Chondrocyte (in vitro differentiated cells): ENCODE results near the gene DUSP28. TPM values are rescaled to one million over a fixed set of nuclear protein-coding genes. Genes with fewer than 3 reads are reported as not detected.
A peak's percentile ranks its signal among the peaks of the same experiment; 100 is the strongest.

Experiments
- DNase-seq: peaks from one replicate; pipeline ENCODE4 v3.0.0; 2021; ENCODE audit warnings: mixed read lengths, low spot score
- H3K27ac Mint-ChIP-seq: one replicate; pipeline ENCODE4 v1.8.0; 2021; ENCODE audit warnings: mild to moderate bottlenecking, moderate library complexity, mixed read lengths; ENCODE audit not compliant: unreplicated experiment
- H3K27me3 Mint-ChIP-seq: 2 replicates; pipeline ENCODE4 v1.8.0; 2021; ENCODE audit warnings: low read depth, mixed read lengths
- H3K36me3 Mint-ChIP-seq: 2 replicates; pipeline ENCODE4 v1.8.0; 2021; ENCODE audit warnings: low read depth, mixed read lengths
- H3K4me1 Mint-ChIP-seq: 2 replicates; pipeline ENCODE4 v1.8.0; 2021; ENCODE audit warnings: low read depth, mild to moderate bottlenecking, mixed read lengths
- H3K4me3 Mint-ChIP-seq: one replicate; pipeline ENCODE4 v1.8.0; 2021; ENCODE audit warnings: mild to moderate bottlenecking, moderate library complexity, mixed read lengths; ENCODE audit not compliant: unreplicated experiment
- H3K9me3 Mint-ChIP-seq: 2 replicates; pipeline ENCODE4 v1.8.0; 2021; ENCODE audit warnings: low read depth, mixed read lengths
- CTCF ChIP-seq: fragments of 200-600 bp; sonication (generic); IDR thresholded peaks from 2 replicates; pipeline ENCODE4 v1.5.0; 2021; ENCODE audit warnings: antibody characterized with exemption, mild to moderate bottlenecking, moderate library complexity
- total RNA-seq: library from RNA; stranded (reverse); gene quantifications from 3 replicates; pipeline ENCODE4 v1.2.1, GENCODE V29; 2021

The DUSP28 gene
- total RNA-seq, 1 donor from 2014 or later: 3.7 TPM

GRCh38 chr2:240566203-240567136, 6.3 kb downstream of the DUSP28 start:
- peaks cover 47% of the 10 kb centered on the region for H3K4me1 Mint-ChIP-seq
- peak; percentile 95 for DNase-seq
- peak overlapping the region; percentile 77 for H3K27ac Mint-ChIP-seq
- TF ChIP-seq CTCF: peak; percentile 95
- no peaks in the 10 kb centered on the region for H3K9me3 Mint-ChIP-seq
- no peaks in the 10 kb centered on the region for H3K36me3 Mint-ChIP-seq
- peak overlapping the region; percentile 82 for H3K4me3 Mint-ChIP-seq
- no peaks in the 10 kb centered on the region for H3K27me3 Mint-ChIP-seq

GRCh38 chr2:240567137-240567871, 7.1 kb downstream of the DUSP28 start:
- TF ChIP-seq CTCF: no peak
- H3K4me3 Mint-ChIP-seq: peak overlapping the region; percentile 82
- H3K36me3 Mint-ChIP-seq: no peaks in the 10 kb centered on the region
- H3K9me3 Mint-ChIP-seq: no peaks in the 10 kb centered on the region
- H3K27ac Mint-ChIP-seq: peak overlapping the region; percentile 76
- DNase-seq: peak; percentile 74
- H3K27me3 Mint-ChIP-seq: no peaks in the 10 kb centered on the region
- peaks cover 42% of the 10 kb centered on the region for H3K4me1 Mint-ChIP-seq

- Mint-ChIP-seq H3K4me1 (peaks cover 42% of the 10 kb centered on the region), H3K27me3 (no peaks in the 10 kb centered on the region), H3K4me3 (peak within 1 kb of the TSS; percentile 82), H3K27ac (peak within 1 kb of the TSS; percentile 76), H3K36me3 (no peaks in the 10 kb centered on the region), H3K9me3 (no peaks in the 10 kb centered on the region)
- TF ChIP-seq CTCF: peak; percentile 58
- DNase-seq: peak; percentile 77
Observed at GRCh38 chr2:240567872-240568677, 7.9 kb downstream of the DUSP28 start, which contains the start of gene RNPEPL1. TSS of gene RNPEPL1 (plus strand) at chr2:240568484. CDS start at chr2:240568587, 103 bp downstream.

- Mint-ChIP-seq H3K4me1 (peaks cover 42% of the 10 kb centered on the region), H3K9me3 (no peaks in the 10 kb centered on the region), H3K27ac (peak overlapping the region; percentile 27), H3K27me3 (no peaks in the 10 kb centered on the region), H3K4me3 (peak overlapping the region; percentile 71), H3K36me3 (no peaks in the 10 kb centered on the region)
- peak; percentile 87 for DNase-seq
- TF ChIP-seq CTCF: no peak
Observed at GRCh38 chr2:240568678-240569522, 8.7 kb downstream of the DUSP28 start.
